HepG2 (cell line): ENCODE measurements around the gene CPT1B. TPM values are rescaled to one million over a fixed set of nuclear protein-coding genes. Genes with fewer than 3 reads are reported as not detected.
A peak's percentile ranks its signal among the peaks of the same experiment; 100 is the strongest.

Experiments
- ARHGAP35 ChIP-seq: sonication (generic); formaldehyde crosslinking; IDR thresholded peaks from 2 replicates; pipeline ENCODE4 v1.9.0; 2022; ENCODE audit warnings: mild to moderate bottlenecking, inconsistent platforms, moderate library complexity, missing genetic modification reagents, borderline replicate concordance
- ATRX ChIP-seq: sonication (generic); formaldehyde crosslinking; IDR thresholded peaks from 2 replicates; pipeline ENCODE4 v1.4.0; 2020; ENCODE audit warnings: missing genetic modification reagents, borderline replicate concordance
- CHD2 ChIP-seq: IDR thresholded peaks from 2 replicates; pipeline ENCODE4 v1.6.1; 2011; ENCODE audit warnings: low read depth, low read length, improper control_type of control experiment
- IRX3 ChIP-seq: sonication (generic); formaldehyde crosslinking; IDR thresholded peaks from 2 replicates; pipeline ENCODE4 v1.8.1; 2023; ENCODE audit warnings: mild to moderate bottlenecking, low read depth, missing genetic modification reagents, borderline replicate concordance
- MLLT10 ChIP-seq: sonication (generic); formaldehyde crosslinking; IDR thresholded peaks from 2 replicates; pipeline ENCODE4 v1.4.0; 2020; ENCODE audit warnings: missing genetic modification reagents
- NFKBIZ ChIP-seq: IDR thresholded peaks from 2 replicates; pipeline ENCODE4 v1.6.1; 2018; ENCODE audit warnings: missing genetic modification reagents, missing compliant biosample characterization
- PHF8 ChIP-seq: sonication (generic); formaldehyde crosslinking; IDR thresholded peaks from 2 replicates; pipeline ENCODE4 v1.5.0; 2020; ENCODE audit warnings: missing genetic modification reagents
- RFX3 ChIP-seq: IDR thresholded peaks from 2 replicates; pipeline ENCODE4 v1.6.1; 2016; ENCODE audit warnings: missing biosample characterization, missing genetic modification reagents
- SNRNP70 ChIP-seq: fragments of 200-400 bp; formaldehyde crosslinking; IDR thresholded peaks from 2 replicates; pipeline ENCODE4 v1.6.1; 2017; ENCODE audit warnings: mild to moderate bottlenecking, low read depth, low read length, moderate library complexity
- SRF ChIP-seq: IDR thresholded peaks from 2 replicates; pipeline ENCODE4 v1.6.1; 2011; ENCODE audit warnings: mild to moderate bottlenecking, low read depth, low read length, moderate library complexity
- SRSF1 ChIP-seq: fragments of 200-400 bp; formaldehyde crosslinking; optimal IDR thresholded peaks from 2 replicates; pipeline ENCODE3; 2017; ENCODE audit warnings: mild to moderate bottlenecking, low read depth, low read length, moderate library complexity
- XBP1 ChIP-seq: sonication (generic); formaldehyde crosslinking; IDR thresholded peaks from 2 replicates; pipeline ENCODE4 v1.5.0; 2020; ENCODE audit warnings: missing genetic modification reagents
- ZFX ChIP-seq: sonication (generic); formaldehyde crosslinking; IDR thresholded peaks from 2 replicates; pipeline ENCODE4 v1.4.0; 2020; ENCODE audit warnings: mild to moderate bottlenecking, low read depth, missing genetic modification reagents, moderate library complexity
- ZNF224 ChIP-seq: sonication (generic); formaldehyde crosslinking; IDR thresholded peaks from 2 replicates; pipeline ENCODE4 v1.5.0; 2020; ENCODE audit warnings: mild to moderate bottlenecking, missing genetic modification reagents
- ZNF614 ChIP-seq: IDR thresholded peaks from 2 replicates; pipeline ENCODE4 v1.6.1; 2018; ENCODE audit warnings: missing biosample characterization, missing genetic modification reagents, inconsistent platforms, borderline replicate concordance
- polyA plus RNA-seq, 8 experiments: library from polyadenylated mRNA; depleted of rRNA in 3 of 8; stranded (reverse) in 7 of 8; unstranded in 1 of 8; fragments of >200 nt; fragmentation: Illumina TruSeq in 4 of 8; extraction: Trizol in 4 of 8; gene quantifications; 2 replicates each; pipeline versions ENCODE4 v1.2.1 to v1.2.3, GENCODE V29; 2011 to 2016; ENCODE audit warnings: low read depth in 4 of 8, missing spikeins in 1 of 8, mixed read lengths in 1 of 8; ENCODE audit not compliant: insufficient read depth in 1 of 8
- total RNA-seq, 5 experiments: library from RNA; depleted of rRNA; stranded (reverse); fragments of >200 nt; fragmentation: Illumina TruSeq; extraction: Trizol; gene quantifications; 2 replicates each; pipeline ENCODE4 v1.2.3, GENCODE V29; 2016; ENCODE audit warnings: low read depth in 1 of 5
- TF ChIP-seq, protein P1 (sequence below): sonication (generic); formaldehyde crosslinking; IDR thresholded peaks from 2 replicates; pipeline ENCODE4 v1.4.0; 2020; ENCODE audit warnings: mild to moderate bottlenecking, missing genetic modification reagents, borderline replicate concordance
- TF ChIP-seq, protein P2 (sequence below): sonication (generic); formaldehyde crosslinking; conservative IDR thresholded peaks from 2 replicates; pipeline ENCODE4 v1.8.1; 2023; ENCODE audit warnings: missing genetic modification reagents
- TF ChIP-seq, protein P3 (sequence below): sonication (generic); formaldehyde crosslinking; IDR thresholded peaks from 2 replicates; pipeline ENCODE4 v1.4.0; 2020; ENCODE audit warnings: mild to moderate bottlenecking, missing genetic modification reagents

The CPT1B gene
- total and polyA plus RNA-seq, 2 of the 13 experiments (the other 11 are each of a cell fraction or from before 2014, with no cell fraction given), result 9.2 to 19.5 TPM

- TF ChIP-seq, protein P1, sequence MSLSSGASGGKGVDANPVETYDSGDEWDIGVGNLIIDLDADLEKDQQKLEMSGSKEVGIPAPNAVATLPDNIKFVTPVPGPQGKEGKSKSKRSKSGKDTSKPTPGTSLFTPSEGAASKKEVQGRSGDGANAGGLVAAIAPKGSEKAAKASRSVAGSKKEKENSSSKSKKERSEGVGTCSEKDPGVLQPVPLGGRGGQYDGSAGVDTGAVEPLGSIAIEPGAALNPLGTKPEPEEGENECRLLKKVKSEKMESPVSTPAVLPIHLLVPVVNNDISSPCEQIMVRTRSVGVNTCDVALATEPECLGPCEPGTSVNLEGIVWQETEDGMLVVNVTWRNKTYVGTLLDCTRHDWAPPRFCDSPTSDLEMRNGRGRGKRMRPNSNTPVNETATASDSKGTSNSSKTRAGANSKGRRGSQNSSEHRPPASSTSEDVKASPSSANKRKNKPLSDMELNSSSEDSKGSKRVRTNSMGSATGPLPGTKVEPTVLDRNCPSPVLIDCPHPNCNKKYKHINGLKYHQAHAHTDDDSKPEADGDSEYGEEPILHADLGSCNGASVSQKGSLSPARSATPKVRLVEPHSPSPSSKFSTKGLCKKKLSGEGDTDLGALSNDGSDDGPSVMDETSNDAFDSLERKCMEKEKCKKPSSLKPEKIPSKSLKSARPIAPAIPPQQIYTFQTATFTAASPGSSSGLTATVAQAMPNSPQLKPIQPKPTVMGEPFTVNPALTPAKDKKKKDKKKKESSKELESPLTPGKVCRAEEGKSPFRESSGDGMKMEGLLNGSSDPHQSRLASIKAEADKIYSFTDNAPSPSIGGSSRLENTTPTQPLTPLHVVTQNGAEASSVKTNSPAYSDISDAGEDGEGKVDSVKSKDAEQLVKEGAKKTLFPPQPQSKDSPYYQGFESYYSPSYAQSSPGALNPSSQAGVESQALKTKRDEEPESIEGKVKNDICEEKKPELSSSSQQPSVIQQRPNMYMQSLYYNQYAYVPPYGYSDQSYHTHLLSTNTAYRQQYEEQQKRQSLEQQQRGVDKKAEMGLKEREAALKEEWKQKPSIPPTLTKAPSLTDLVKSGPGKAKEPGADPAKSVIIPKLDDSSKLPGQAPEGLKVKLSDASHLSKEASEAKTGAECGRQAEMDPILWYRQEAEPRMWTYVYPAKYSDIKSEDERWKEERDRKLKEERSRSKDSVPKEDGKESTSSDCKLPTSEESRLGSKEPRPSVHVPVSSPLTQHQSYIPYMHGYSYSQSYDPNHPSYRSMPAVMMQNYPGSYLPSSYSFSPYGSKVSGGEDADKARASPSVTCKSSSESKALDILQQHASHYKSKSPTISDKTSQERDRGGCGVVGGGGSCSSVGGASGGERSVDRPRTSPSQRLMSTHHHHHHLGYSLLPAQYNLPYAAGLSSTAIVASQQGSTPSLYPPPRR (CRISPR knock-in tag), result 0 out of 2 replicates have a peak, but pooled peaks have one; percentile 44
- no peak for TF ChIP-seq SRSF1
- peak; percentile 46; the same call in 1 of the 2 replicates for TF ChIP-seq ZFX
- TF ChIP-seq ZNF224 (CRISPR knock-in tag), result no peak
- TF ChIP-seq, protein P2, sequence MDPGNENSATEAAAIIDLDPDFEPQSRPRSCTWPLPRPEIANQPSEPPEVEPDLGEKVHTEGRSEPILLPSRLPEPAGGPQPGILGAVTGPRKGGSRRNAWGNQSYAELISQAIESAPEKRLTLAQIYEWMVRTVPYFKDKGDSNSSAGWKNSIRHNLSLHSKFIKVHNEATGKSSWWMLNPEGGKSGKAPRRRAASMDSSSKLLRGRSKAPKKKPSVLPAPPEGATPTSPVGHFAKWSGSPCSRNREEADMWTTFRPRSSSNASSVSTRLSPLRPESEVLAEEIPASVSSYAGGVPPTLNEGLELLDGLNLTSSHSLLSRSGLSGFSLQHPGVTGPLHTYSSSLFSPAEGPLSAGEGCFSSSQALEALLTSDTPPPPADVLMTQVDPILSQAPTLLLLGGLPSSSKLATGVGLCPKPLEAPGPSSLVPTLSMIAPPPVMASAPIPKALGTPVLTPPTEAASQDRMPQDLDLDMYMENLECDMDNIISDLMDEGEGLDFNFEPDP, result no peak
- no peak for TF ChIP-seq MLLT10 (CRISPR knock-in tag)
- TF ChIP-seq SNRNP70, result no peak
- TF ChIP-seq ATRX, result no peak
- TF ChIP-seq, protein P3, sequence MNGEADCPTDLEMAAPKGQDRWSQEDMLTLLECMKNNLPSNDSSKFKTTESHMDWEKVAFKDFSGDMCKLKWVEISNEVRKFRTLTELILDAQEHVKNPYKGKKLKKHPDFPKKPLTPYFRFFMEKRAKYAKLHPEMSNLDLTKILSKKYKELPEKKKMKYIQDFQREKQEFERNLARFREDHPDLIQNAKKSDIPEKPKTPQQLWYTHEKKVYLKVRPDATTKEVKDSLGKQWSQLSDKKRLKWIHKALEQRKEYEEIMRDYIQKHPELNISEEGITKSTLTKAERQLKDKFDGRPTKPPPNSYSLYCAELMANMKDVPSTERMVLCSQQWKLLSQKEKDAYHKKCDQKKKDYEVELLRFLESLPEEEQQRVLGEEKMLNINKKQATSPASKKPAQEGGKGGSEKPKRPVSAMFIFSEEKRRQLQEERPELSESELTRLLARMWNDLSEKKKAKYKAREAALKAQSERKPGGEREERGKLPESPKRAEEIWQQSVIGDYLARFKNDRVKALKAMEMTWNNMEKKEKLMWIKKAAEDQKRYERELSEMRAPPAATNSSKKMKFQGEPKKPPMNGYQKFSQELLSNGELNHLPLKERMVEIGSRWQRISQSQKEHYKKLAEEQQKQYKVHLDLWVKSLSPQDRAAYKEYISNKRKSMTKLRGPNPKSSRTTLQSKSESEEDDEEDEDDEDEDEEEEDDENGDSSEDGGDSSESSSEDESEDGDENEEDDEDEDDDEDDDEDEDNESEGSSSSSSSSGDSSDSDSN (CRISPR knock-in tag), result peak; percentile 24; the same call in 1 of the 2 replicates
- 0 out of 2 replicates have a peak, but pooled peaks have one; percentile 13 for TF ChIP-seq NFKBIZ (CRISPR knock-in tag)
- TF ChIP-seq PHF8, result no peak
- TF ChIP-seq CHD2, result 0 out of 2 replicates have a peak, but pooled peaks have one; percentile 16
- no peak for TF ChIP-seq XBP1 (CRISPR knock-in tag)
- no peak for TF ChIP-seq RFX3
- no peak for TF ChIP-seq IRX3 (CRISPR knock-in tag)
- TF ChIP-seq ZNF614 (CRISPR knock-in tag), result no peak
- TF ChIP-seq ARHGAP35 (CRISPR knock-in tag), result no peak
- no peak for TF ChIP-seq SRF
Measured at GRCh38 chr22:50530877-50531545, 47.2 kb downstream of the CPT1B start (continued).
